ENCODE results near the gene KCNH2.
"Not testable (repeated sequence)": the region's sequence is repeated elsewhere in the genome, so short reads cannot be mapped to it uniquely, and the experiment has no call there.

Gene KCNH2

DNA sequence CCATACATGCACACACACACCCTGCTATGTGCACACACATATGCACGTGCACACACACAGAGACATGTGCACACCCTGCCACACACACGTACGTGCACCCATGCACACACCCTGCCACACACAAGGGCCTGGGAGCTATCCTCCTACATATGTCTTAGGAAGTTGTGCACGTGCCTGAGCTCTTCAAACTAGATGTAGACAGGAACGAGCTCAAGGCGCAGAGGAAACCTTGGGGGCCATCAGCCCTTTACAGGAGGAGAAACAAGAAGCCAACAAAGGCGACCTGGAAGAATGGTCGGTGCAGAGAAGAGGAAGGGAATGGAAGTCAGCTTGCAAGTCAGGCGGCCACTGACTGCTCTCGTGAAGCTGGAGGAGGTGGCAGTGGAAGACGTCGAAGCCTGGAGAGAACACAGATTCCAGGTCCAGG is 67.1 kb downstream of the KCNH2 start:
- no peak for DNase-seq (ENCODE audit: low read depth in 2 of 3, low spot score in 2 of 3)

GRCh38 chr7:150910305-150910995 is 67.7 kb downstream of the KCNH2 start:
- DNase-seq (ENCODE audit: low read depth in 2 of 3, low spot score in 2 of 3): not testable (repeated sequence)

- DNase-seq (ENCODE audit: low read depth in 2 of 3, low spot score in 2 of 3): no peak
These were observed 68.7 kb downstream of the KCNH2 start for GRCh38 chr7:150909200-150909995.

DNA sequence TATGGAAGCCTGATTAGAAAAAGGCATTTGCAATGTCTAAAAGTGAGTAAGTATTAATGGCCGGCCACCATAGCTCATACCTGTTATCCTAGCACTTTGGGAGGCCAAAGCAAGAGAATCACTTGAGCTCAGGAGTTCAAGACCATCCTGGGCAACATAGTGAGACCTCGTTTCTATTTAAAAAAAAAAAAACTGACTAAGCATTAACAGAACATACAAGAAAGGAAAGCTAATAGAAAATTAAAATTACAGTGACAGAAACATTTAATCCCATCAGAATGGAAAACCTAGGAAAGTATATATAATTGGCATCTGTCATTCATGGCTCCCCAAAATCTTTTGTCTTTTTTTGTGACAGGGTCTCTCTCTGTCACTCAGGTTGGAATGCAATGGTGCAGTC is 69.9 kb downstream of the KCNH2 start:
- DNase-seq (ENCODE audit: low read depth in 2 of 3, low spot score in 2 of 3): no peak

DNA sequence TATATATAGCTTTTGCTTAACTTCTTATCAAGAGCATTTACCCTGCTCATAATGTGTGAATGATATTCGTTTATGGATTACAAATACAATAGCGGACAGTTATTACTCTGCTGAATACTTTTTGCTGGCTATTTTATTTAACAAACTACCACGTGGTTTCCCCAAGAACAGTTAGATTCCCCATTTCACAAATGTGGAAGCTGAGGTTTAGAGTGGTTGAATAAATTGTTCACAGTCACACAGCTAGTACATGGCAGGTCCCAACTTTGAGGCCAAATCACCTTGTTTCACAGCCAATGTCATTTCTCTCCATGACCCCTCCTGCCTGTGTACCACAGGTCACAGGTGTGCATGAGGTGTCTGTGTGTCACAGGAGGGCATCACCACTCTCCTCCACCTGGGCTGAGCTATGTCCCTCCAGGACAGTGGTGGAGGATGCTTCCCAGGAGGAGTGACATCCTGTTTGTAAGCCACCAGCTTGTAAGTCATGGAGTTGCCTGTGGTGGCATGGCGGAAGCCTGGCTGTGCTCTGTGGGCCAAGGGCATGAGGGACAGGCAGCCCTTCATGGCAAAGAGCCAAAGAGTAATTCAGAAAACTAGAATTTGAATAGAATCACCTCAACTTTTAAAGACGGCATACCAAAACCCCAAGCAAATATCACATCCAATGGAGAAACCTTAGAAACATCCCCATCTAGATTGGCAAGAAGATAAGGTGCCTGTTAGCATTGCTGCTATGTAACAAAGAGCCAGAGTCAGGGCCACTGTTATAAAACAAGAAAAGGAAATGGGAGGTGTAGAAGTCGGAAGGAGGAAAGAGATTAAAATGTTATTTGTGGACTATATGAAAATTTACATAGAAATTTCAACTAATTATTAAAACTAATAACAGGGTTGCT is 73.9 kb downstream of the KCNH2 start:
- no peak for DNase-seq (ENCODE audit: low read depth in 2 of 3, low spot score in 2 of 3)

DNA sequence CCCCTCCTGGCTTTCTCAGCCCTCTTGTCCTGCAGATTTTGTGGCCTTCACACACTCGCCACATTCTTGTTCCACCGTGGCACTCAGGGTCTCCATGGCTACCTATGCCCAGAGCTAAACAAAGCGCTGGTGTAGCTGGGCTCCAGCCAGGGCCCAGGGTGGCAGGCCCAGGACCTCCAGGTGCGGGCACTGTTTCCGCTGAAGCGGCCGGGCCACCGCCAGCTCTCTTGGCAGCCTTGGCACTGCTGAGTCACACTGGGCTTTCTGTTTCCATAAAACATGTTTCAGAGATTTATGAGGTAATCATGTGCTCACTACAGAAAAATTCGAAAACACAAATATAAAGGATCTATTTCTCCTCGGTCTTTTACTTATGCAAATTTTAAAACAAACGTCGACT is 74.5 kb downstream of the KCNH2 start:
- no peak for DNase-seq (ENCODE audit: low read depth in 2 of 3, low spot score in 2 of 3)

GRCh38 chr7:150902078-150903033 is 75.8 kb downstream of the KCNH2 start:
- no peak for DNase-seq (ENCODE audit: low read depth in 2 of 3, low spot score in 2 of 3)

- DNase-seq (ENCODE audit: low read depth in 2 of 3, low spot score in 2 of 3): no peak
These were observed 76.7 kb downstream of the KCNH2 start for GRCh38 chr7:150901160-150902035.

GRCh38 chr7:150900675-150901074 is 77.4 kb downstream of the KCNH2 start:
- no peak for DNase-seq (ENCODE audit: low read depth in 2 of 3, low spot score in 2 of 3)

GRCh38 chr7:150898475-150899011 is 79.6 kb downstream of the KCNH2 start:
- DNase-seq (ENCODE audit: low read depth in 2 of 3, low spot score in 2 of 3): peak; percentile 58 to 75 (median 74)

- DNase-seq (ENCODE audit: low read depth in 2 of 3, low spot score in 2 of 3): peak in 1 of 3 experiments; percentile 31
These were observed 80.3 kb downstream of the KCNH2 start for GRCh38 chr7:150897502-150898474.

GRCh38 chr7:150896562-150897209 is 81.4 kb downstream of the KCNH2 start:
- no peak for DNase-seq (ENCODE audit: low read depth in 2 of 3, low spot score in 2 of 3)

GRCh38 chr7:150895809-150896208 is 82.3 kb downstream of the KCNH2 start:
- no peak for DNase-seq (ENCODE audit: low read depth in 2 of 3, low spot score in 2 of 3)

Measured in activated CD8-positive, alpha-beta memory T cell treated with anti-CD3 and anti-CD28 coated beads for 48 hours (primary cell).